Upper lobe of left lung (tissue), 6 donors: ENCODE measurements around the gene SCARB1. TPM values are rescaled to one million over a fixed set of nuclear protein-coding genes. Genes with fewer than 3 reads are reported as not detected.

Experiments used
- ATAC-seq, 2 donors: fragments of 200-7000 bp; cut with Tn5 transposase; one replicate each; pipeline ENCODE4 v1.9.1; 2022; ENCODE audit warnings: mild to moderate bottlenecking in 2 of 2, moderate library complexity in 2 of 2; ENCODE audit not compliant: low FRiP score in 2 of 2
- DNase-seq, 2 donors: peaks; one replicate each; pipeline ENCODE4 v3.0.0-alpha.2; 2019 to 2020
- H3K27ac ChIP-seq, 4 donors: fragments of 200-600 bp; sonication (generic); one replicate each; pipeline ENCODE4 v1.5.1; 2016 to 2019
- H3K27me3 ChIP-seq, 4 donors: fragments of 200-600 bp; sonication (generic); one replicate each; pipeline ENCODE4 v1.5.1; 2017 to 2019
- H3K36me3 ChIP-seq, 4 donors: fragments of 200-600 bp; sonication (generic); one replicate each; pipeline ENCODE4 v1.5.1; 2016 to 2019
- H3K4me1 ChIP-seq, 4 donors: fragments of 200-600 bp; sonication (generic); one replicate each; pipeline ENCODE4 v1.5.1; 2018 to 2019
- H3K4me3 ChIP-seq, 4 donors: fragments of 200-600 bp; sonication (generic); one replicate each; pipeline ENCODE4 v1.5.1; 2017 to 2019; ENCODE audit warnings: mild to moderate bottlenecking in 2 of 4, moderate library complexity in 1 of 4
- H3K9me3 ChIP-seq, 4 donors: fragments of 200-600 bp; sonication (generic); one replicate each; pipeline ENCODE4 v1.5.1; 2018 to 2019
- CTCF ChIP-seq, 6 experiments: fragments of 450-650 bp in 4 of 6; fragments of 200-600 bp in 2 of 6; sonication (generic) in 2 of 6; IDR thresholded peaks; one replicate each; pipeline ENCODE4 v1.5.1; 2016 to 2019; ENCODE audit warnings: antibody characterized with exemption in 6 of 6
- EP300 ChIP-seq, 4 donors: sonication (generic); formaldehyde crosslinking; IDR thresholded peaks; one replicate each; pipeline ENCODE4 v1.5.1; 2017; ENCODE audit warnings: antibody characterized with exemption in 4 of 4, control low read depth in 2 of 4
- POLR2A ChIP-seq, 4 donors: fragments of 450-650 bp; IDR thresholded peaks; one replicate each; pipeline ENCODE4 v1.5.1; 2016 to 2017; ENCODE audit warnings: antibody characterized with exemption in 4 of 4, mild to moderate bottlenecking in 2 of 4
- POLR2AphosphoS5 ChIP-seq, 2 donors: sonication (generic); formaldehyde crosslinking; IDR thresholded peaks; one replicate each; pipeline ENCODE4 v1.5.1; 2017; ENCODE audit warnings: antibody characterized with exemption in 2 of 2
- WGBS, 2 donors: methylation state at CpG; one replicate each; pipeline ENCODE4 v1.1.5; 2017 to 2018; 5-methylcytosine and 5-hydroxymethylcytosine counted together
- total RNA-seq, 6 donors: library from RNA; depleted of rRNA in 4 of 6; stranded (reverse); fragments of >200 nt in 4 of 6; gene quantifications; one replicate each; pipeline versions ENCODE4 v1.1.0 to v1.2.1, GENCODE V29; 2016 to 2021
- donor health status: DM: no; HTN: no; CAD: no; lungs with moderate emphysema.
- donor health status: DM: no; HTN: yes; CAD: no; lungs with severe emphysema.

The SCARB1 gene
- total RNA-seq, 6 donors from 2014 or later: 10.0 to 51.3 (median 22.5) TPM

- no peak for ATAC-seq
- 75 to 82% methylated on average over 9 of the region's 9 CpGs for WGBS, 2 donors
These were observed 3.3 kb upstream of the SCARB1 start for GRCh38 chr12:124866883-124867400.

GRCh38 chr12:124866195-124866882, 2.7 kb upstream of the SCARB1 start:
- TF ChIP-seq CTCF (IDR thresholded peaks at IDR 0.05) (no peak), POLR2AphosphoS5 (IDR thresholded peaks at IDR 0.05) (no peak), POLR2A (IDR thresholded peaks at IDR 0.05) (no peak), EP300 (IDR thresholded peaks at IDR 0.05) (no peak)
- ATAC-seq: no peak

More at GRCh38 chr12:124866883-124867400, 3.3 kb upstream of the SCARB1 start:
- peaks cover 17 to 55% (median 32%) of the 10 kb centered on the region in 4 donors for H3K4me1 ChIP-seq
- H3K36me3 ChIP-seq: no peaks in the 10 kb centered on the region
- TF ChIP-seq CTCF (IDR thresholded peaks at IDR 0.05) (no peak), POLR2AphosphoS5 (IDR thresholded peaks at IDR 0.05) (no peak), POLR2A (IDR thresholded peaks at IDR 0.05) (no peak), EP300 (IDR thresholded peaks at IDR 0.05) (no peak)
- H3K27me3 ChIP-seq: no peaks in the 10 kb centered on the region
- no peaks in the 10 kb centered on the region for H3K9me3 ChIP-seq
- H3K27ac ChIP-seq: peak overlapping the region in 1 of 4 donors; percentile 32
- H3K4me3 ChIP-seq: no peak overlapping the region
- no peak for DNase-seq

GRCh38 chr12:124865728-124866127, 2.1 kb upstream of the SCARB1 start:
- Histone ChIP-seq H3K9me3 (no peaks in the 10 kb centered on the region), H3K27ac (peak overlapping the region in 3 of 4 donors; percentile 22 to 74 (median 30))

More at GRCh38 chr12:124866195-124866882, 2.7 kb upstream of the SCARB1 start:
- WGBS, 2 donors: 74 to 75% methylated on average over 10 of the region's 10 CpGs
- Histone ChIP-seq H3K36me3 (no peaks in the 10 kb centered on the region), H3K27ac (peak overlapping the region in 1 of 4 donors; percentile 74), H3K27me3 (no peaks in the 10 kb centered on the region), H3K4me3 (no peak overlapping the region), H3K4me1 (peaks cover 17 to 61% (median 32%) of the 10 kb centered on the region in 4 donors), H3K9me3 (no peaks in the 10 kb centered on the region)
- DNase-seq: no peak

GRCh38 chr12:124864326-124864752, 675 bp upstream of the SCARB1 start:
- peaks cover 17 to 60% (median 32%) of the 10 kb centered on the region in 4 donors for H3K4me1 ChIP-seq
- H3K27me3 ChIP-seq: no peaks in the 10 kb centered on the region
- 90 to 92% methylated on average over 14 of the region's 14 CpGs for WGBS, 2 donors
- DNase-seq (peak in 1 of 2 donors; percentile 76), ATAC-seq (no peak)
- TF ChIP-seq EP300 (IDR thresholded peaks at IDR 0.05) (no peak), CTCF (IDR thresholded peaks at IDR 0.05) (no peak), POLR2A (IDR thresholded peaks at IDR 0.05) (no peak), POLR2AphosphoS5 (IDR thresholded peaks at IDR 0.05) (no peak)
- no peaks in the 10 kb centered on the region for H3K9me3 ChIP-seq
- no peaks in the 10 kb centered on the region for H3K36me3 ChIP-seq
- H3K4me3 ChIP-seq: peak overlapping the region in 3 of 4 donors; percentile 68 to 80 (median 75)
- peak overlapping the region; percentile 27 to 81 (median 73) for H3K27ac ChIP-seq

More at GRCh38 chr12:124865728-124866127, 2.1 kb upstream of the SCARB1 start:
- WGBS, 2 donors: 59 to 71% methylated on average over 7 of the region's 7 CpGs
- TF ChIP-seq EP300 (IDR thresholded peaks at IDR 0.05) (no peak), CTCF (IDR thresholded peaks at IDR 0.05) (no peak), POLR2AphosphoS5 (IDR thresholded peaks at IDR 0.05) (no peak), POLR2A (IDR thresholded peaks at IDR 0.05) (no peak)
- no peak overlapping the region for H3K4me3 ChIP-seq
- H3K4me1 ChIP-seq: peaks cover 17 to 63% (median 32%) of the 10 kb centered on the region in 4 donors
- no peaks in the 10 kb centered on the region for H3K36me3 ChIP-seq
- DNase-seq (peak in 1 of 2 donors; percentile 57), ATAC-seq (no peak)
- no peaks in the 10 kb centered on the region for H3K27me3 ChIP-seq
